ENCODE measurements around the gene GRAMD1A.

Gene GRAMD1A

GRCh38 chr19:35069696-35070095, 69.6 kb downstream of the GRAMD1A start:
- TF ChIP-seq CTCF (IDR thresholded peaks at IDR 0.05; ENCODE audit: control extremely low read depth, extremely low read depth, low read depth, missing control alignments), result no peak
- POLR2A ChIA-PET, result no interaction called here
- CTCF ChIA-PET, result interaction anchor here (0.8 to 3.3 kb wide), 10 partner anchors 9 to 72 kb away, joined by 3 to 21 read pairs (median 4); partner anchors contain the start of genes FXYD1 and LGI4
- no peak for DNase-seq (ENCODE audit: extremely low spot score)

GRCh38 chr19:35070471-35070870, 70.3 kb downstream of the GRAMD1A start:
- no peak for DNase-seq (ENCODE audit: extremely low spot score)
- ChIA-PET POLR2A (no interaction called here), CTCF (interaction anchor here (1.1 to 3.3 kb wide), 6 partner anchors 16 to 71 kb away, joined by 4 to 21 read pairs (median 7); partner anchors contain the start of genes FXYD1 and LGI4)
- TF ChIP-seq CTCF (IDR thresholded peaks at IDR 0.05; ENCODE audit: control extremely low read depth, extremely low read depth, low read depth, missing control alignments), result no peak

GRCh38 chr19:35073516-35073915, 73.4 kb downstream of the GRAMD1A start:
- ChIA-PET CTCF (no interaction called here), POLR2A (no interaction called here)
- TF ChIP-seq CTCF (IDR thresholded peaks at IDR 0.05; ENCODE audit: control extremely low read depth, extremely low read depth, low read depth, missing control alignments), result no peak
- DNase-seq (ENCODE audit: extremely low spot score), result no peak

- DNase-seq (ENCODE audit: extremely low spot score), result no peak
- TF ChIP-seq CTCF (IDR thresholded peaks at IDR 0.05; ENCODE audit: control extremely low read depth, extremely low read depth, low read depth, missing control alignments), result no peak
- CTCF ChIA-PET, result interaction anchor here (1.5 kb wide), 1 partner anchor 62 kb away, joined by 4 read pairs; no protein-coding TSS in a partner anchor
- POLR2A ChIA-PET, result no interaction called here
These were observed 73.8 kb downstream of the GRAMD1A start for GRCh38 chr19:35073941-35074340.

GRCh38 chr19:35074426-35075201, 74.5 kb downstream of the GRAMD1A start:
- DNase-seq (ENCODE audit: extremely low spot score), result no peak
- no peak for TF ChIP-seq CTCF (IDR thresholded peaks at IDR 0.05; ENCODE audit: control extremely low read depth, extremely low read depth, low read depth, missing control alignments)
- CTCF ChIA-PET, result interaction anchor here (1.5 kb wide), 1 partner anchor 61 kb away, joined by 4 read pairs; no protein-coding TSS in a partner anchor
- POLR2A ChIA-PET, result no interaction called here

GRCh38 chr19:35075202-35076025, 75.3 kb downstream of the GRAMD1A start:
- DNase-seq (ENCODE audit: extremely low spot score), result no peak
- POLR2A ChIA-PET, result no interaction called here
- no peak for TF ChIP-seq CTCF (IDR thresholded peaks at IDR 0.05; ENCODE audit: control extremely low read depth, extremely low read depth, low read depth, missing control alignments)

More at GRCh38 chr19:35075202-35076025, 75.3 kb downstream of the GRAMD1A start:
- CTCF ChIA-PET, result interaction anchor here (1.5 to 8.3 kb wide), 2 partner anchors 8 to 60 kb away, joined by 4 to 38 read pairs; no protein-coding TSS in a partner anchor
